NCI-H2029 (cell line): ENCODE measurements around the gene TMEM132D.

ENCODE experiments used
- DNase-seq: peaks from one replicate; lab custom pipeline; 2025; lab: John Stamatoyannopoulos, UW

The TMEM132D gene

DNA sequence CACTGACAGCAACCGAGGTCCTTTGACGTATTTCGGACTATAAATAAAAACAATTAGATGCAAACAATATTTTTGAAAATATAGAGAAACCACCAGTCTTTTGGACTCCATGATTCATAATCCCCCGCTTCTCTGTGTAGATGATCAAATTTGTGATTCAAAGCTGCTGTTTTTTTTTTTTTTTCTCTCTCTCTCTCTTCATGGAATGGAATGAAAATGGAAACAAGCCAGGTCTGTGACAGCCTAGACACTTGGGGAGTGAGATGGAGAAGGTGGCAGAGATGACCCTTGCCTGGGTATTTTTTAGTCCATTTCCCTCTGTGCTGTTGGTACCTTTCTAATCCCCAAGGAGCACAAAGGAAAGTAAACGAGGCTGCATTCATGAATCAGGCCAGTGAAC lies 802.0 kb downstream of the TMEM132D start:
- no peak for DNase-seq

DNA sequence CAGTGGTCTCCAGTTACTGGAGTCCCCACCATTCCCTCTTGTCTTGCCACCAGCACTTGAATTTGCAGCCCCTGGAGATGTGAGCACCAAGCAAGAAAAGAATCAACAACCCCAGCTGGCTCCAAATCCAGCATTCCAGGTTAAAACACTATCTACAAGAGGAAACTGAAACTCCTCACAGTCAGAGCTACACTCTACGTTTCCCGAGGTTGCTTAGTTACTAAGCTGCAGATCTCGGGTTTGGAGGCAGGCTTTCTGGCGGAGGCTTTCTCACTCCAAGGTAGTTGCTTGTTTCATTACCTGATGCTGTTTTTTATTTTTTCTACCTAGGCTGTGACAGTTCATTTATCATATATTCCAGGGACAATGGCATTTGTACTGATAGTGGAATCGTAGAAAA lies 802.4 kb downstream of the TMEM132D start:
- DNase-seq = no peak

DNA sequence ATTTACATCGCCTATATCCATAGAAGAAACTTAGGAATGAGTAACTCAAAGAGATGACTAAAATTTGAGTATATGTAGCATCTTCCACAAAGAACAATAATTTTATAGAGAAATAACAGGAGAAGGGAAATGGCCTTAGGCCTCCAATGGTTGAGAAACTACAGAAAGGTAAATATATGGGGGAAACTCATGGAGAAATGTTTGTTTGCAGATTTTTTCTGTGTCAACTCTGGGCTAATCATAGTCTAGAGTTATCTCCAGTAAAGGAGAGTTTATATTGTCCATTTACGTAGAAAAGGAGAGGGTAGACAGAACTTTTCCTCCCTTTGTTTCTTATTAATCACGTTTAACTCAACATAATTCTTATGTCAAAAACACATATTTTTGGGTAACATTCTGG lies 806.4 kb downstream of the TMEM132D start:
- DNase-seq = no peak

DNA sequence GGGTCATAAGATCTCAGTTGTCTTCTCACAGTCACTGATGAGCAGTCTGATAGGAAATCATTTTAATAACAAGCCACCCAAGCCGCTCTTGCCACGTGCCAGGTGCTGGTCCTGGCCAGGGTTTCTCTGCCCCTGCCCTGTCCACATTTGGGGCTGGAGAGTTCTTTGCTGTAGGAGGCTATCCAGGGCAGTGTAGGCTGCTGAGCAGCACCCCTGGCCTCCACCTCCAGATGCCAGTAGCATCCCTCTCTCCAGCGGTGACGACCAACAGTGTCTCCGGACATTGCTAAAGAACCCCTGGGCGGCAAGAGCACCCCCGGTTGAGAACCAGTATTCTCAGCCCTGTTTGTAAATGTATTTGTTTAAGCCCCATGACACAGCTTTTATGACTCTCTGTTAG lies 806.9 kb downstream of the TMEM132D start:
- no peak for DNase-seq

DNA sequence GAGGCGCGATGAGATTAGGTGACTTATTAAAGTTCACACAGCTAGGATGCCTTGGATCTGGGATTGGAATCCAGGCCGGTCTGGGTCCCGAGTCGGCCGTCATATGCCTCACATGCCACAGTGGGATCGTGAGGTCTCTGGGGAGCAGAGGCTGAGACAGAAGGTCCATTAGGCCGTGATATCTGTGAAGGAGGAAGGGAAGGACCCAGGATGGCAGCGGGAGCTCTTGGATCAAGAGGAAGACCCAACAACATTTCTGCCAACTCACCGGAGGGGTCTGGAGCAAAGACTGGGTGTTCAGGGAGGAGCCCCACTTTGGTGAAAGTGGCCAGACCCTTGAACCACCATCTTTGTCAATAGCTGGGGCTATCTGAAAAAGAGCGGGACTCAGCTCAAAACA lies 807.6 kb downstream of the TMEM132D start:
- no peak for DNase-seq

DNA sequence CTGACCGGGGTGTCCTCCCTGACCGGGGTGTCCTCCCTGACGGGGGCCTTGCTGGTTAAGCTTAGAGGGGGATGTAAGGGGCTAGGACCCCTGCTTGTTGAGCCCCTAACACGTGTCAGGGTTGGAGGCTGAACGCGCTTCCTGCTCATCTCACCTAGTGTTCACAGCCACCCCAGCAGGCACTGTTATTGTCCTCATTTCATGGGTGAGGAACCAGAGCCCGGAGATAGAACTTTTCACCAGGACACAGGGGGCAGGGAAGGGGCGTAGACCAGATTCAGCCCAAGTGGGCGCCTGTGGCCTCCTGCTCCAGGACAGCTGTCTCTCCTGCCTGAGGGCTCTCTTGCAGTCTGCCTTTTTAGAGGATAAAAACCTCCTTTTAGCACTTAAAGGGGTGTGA lies 814.2 kb downstream of the TMEM132D start:
- no peak for DNase-seq

DNA sequence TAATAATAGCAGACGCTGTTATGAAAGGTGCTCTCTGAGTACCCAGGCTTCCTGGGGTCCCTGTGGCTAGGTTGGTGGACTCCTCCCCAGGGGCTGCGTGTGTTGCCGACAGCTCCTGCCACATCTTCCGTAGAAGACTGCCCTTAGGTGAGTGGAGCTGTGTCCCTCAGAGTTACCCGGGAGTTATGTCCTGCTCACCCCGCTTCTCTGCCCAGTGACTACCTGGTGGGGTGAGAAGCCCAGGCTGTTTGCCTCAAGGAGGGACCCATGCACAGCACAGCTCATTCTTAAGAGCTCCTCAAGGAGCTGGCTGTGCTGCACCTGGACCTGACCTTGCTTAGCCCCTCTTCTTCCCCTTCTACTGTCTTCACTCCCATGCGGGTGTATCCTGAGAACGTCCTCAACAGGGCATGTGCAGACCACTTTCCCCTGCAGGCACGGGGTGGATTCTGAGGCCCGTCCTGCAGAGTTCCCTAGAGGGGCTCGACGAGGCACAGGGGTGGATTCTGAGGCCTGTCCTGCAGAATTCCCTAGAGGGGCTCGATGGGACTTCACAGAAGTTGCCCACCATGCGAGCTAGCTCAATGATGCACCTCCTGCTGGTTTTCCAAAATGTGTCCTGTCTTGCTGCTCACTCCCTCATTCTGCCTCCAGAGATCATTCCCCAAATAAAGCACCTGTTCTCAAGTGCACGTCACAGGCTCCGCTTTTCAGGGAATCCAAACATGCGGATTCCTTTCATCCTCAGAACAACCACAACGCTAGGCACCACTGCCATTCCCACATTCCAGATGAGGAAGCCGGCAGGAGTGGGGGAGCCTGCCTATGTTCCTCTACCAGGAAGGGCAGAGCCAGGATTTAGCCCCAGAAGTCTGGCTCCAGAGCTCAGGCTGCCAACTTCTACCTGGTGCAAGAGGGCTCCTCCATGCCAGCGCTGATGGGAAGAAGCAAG lies 818.7 kb downstream of the TMEM132D start:
- DNase-seq = no peak

DNA sequence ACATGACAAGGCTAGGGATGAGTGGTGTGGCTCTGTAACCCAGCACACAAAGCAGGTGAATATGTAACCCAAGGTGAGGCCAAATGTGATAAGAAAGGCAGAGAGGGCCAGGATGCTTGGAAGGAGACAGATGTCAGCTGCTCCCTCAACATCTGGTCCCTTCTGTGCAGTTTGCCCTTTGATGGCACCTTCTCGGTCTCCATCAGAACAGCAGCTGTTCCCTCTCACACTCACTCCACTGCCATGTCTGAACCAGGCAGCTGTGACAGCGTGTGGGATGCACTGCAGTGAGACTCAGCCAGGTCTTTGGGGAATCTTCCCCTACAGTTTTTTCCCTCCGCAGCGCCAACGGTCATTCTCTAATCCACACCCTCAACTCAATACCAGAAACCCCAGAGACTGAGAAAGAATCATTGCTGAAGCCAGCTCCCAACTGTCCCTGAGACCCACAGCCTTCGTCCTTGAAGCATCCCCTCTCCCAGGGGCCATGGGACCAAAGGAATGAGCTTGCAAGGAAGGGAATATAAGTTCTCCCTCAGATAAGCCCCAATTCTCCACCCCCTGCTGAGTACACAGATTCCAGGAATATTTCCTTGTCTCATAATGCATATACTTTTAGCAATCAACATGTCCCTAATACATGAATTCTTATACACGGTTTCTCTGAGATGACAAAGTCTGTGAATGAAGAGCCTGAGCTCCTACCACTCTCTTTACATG lies 820.5 kb downstream of the TMEM132D start:
- no peak for DNase-seq

DNA sequence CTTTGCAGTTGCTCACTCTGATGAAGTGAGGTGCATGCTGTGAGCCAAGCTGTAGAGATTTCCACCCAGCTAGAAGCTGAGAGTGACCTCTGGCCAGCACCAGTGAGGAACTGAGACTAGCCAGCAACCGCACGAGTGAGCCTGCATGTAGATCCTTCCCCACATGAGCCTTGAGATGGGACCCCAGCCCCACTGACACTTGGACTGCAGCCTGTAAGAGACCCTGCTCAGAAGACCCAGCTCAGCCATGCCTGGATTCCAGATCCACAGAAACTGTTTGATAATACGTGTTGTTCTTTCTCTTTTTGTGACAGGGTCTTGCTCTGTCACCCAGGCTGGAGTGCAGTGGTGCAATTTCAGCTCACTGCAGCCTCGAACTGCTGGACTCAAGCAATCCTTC lies 821.4 kb downstream of the TMEM132D start:
- DNase-seq = no peak

DNA sequence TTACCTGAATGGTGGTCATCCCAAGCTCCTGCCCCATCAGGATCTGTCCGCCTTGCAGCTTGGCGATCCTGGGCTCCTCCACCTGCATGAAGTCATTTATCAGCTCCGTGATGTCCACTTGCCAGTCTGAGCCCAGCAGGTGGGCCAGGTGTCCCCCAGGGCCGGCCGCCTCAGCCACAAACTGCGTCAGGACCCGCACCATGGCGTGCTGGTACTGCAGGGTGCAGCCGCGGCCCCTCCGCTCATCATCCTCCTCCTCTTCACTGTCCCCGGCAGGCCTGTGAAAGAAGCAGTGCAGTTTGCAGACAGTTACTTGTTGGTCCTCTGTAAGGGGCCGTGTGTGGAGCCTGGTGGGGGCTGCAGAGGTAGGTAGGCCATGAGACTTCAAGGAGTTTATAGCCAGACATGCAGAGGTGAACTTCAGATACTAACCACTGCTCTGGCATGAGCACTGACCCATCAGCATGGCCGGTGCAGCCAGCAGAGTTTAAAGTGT lies 822.0 kb downstream of the TMEM132D start:
- no peak for DNase-seq

DNA sequence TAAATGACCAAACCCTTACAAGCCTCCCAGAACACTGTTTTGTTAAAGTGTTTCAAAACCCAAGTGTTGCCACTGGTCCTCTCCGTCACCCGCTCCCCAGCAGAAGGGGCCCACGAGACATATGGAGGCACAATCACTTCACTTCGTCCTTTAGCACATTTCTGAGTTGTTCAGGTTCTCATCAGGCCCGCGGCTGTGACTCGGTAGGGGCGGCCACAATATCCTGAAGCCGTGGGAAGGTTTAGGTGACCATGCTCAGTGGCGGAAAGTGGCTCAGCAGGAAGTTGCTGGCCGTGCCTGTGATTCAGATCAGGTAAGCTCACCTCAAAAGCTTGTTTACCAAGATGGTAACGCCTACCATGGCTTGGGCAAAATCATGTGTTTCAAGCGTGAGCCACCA lies 823.0 kb downstream of the TMEM132D start:
- DNase-seq = no peak

DNA sequence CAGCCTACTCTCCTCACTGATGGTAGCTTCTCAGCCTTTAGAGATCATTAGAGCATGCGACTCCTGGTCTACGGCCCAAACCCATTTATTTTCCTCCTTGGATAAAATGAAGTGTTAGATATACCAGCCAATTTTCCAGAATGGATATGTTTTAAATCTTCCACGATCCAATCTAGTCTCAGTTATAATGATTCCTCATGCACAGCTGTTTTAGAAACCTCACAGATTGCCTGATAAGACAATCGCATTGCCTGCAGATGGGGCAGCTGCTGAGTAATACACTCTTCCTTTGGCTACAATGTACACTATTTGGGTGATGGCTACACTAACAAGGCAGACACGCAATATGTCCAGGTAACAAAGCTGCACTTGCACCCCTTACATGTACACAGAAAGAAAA lies 823.4 kb downstream of the TMEM132D start:
- no peak for DNase-seq

DNA sequence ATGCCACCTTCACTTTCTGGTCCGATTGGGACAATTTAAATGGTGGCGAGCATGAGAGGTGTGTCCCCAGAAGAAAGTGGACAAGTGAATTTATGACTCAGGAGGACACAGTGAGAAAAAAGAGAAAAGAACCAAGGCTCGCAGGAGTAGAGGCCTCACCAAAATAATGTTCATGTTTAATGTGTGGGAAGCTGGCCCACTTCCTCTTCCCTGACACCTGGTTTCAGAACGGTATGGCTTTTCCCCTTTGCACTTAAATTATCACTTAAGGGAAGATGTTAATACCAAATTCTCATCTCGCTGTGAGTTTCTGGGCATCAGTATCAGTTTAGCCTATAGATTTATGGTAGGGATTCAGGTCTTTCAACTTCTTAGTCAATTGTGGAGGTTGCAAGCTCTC lies 824.1 kb downstream of the TMEM132D start:
- DNase-seq = no peak

DNA sequence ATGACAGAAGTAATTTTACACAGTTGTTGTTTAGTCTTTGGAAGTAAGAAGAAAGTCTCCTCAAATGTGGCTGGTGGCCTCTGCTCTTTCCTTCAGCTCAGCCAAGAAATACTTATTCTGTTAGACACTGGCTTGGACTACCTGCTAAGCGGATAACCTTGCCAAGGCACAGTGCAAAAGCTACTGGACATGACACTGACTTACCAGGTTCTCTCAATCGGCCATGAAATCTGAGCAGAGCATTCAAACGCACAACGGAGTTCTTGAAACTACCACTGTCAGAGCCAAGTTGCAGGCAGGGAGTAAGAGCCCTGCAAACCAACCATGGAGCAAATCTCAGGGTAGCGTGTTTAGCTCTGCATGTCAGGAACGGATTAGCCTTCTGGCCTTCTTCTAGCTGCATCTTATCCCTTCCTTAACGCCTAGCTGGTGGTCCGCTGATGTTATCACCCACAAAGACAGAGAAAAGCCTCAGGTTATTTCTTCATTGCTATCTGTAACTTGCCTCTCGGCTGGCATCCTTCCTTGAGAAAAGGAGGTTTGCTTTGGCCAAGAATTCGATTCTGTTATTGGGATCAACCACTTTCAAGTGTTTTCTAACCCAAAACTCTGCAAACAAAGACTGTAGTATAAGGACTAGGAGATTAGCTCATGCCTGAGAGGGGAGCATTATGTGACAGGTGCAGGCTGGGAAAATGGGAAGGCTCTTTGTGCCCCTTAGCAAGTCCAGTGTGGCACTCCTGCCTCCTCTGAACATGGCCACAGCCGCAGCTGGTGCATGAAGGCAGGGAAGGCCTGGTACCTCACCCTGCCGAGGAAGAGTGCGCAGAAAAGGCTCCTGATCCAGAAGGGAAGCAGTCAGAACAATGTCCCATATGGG lies 827.1 kb downstream of the TMEM132D start:
- DNase-seq = no peak

DNA sequence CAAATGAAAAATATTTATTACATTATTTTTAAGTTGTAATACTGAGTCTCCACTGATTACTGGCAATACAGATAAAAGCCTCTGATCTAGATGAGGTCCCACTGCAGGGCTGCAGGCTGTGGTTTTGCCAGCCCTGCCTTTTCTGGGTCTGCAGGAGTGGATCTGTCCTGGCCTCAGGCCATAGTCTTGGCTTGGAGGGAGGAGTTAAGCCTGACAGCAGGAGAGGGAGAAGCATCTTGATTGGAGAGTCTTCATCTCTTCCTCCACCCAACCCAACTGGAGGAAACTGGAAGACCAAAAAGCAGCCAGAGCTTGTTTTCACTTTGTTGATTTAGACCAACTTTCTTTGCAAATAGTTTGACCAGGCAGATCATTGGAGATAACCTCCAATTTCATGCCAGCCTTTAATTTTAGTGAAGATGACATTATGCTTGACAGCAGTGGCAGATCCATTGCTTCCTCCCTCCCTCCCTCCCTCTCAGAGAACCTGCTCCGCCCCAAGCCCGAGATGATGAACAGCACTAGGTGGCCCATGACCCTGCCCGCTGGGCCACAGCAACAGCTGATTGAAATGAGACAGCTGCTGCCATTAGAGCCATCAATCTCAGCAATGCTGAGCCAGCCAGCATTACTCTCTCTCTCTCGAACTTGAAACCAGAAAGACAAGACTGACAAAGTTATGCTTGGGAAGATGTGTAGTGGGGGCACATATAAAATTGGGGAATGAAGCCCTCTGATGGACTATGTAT lies 828.2 kb downstream of the TMEM132D start:
- peak; percentile 70 for DNase-seq

DNA sequence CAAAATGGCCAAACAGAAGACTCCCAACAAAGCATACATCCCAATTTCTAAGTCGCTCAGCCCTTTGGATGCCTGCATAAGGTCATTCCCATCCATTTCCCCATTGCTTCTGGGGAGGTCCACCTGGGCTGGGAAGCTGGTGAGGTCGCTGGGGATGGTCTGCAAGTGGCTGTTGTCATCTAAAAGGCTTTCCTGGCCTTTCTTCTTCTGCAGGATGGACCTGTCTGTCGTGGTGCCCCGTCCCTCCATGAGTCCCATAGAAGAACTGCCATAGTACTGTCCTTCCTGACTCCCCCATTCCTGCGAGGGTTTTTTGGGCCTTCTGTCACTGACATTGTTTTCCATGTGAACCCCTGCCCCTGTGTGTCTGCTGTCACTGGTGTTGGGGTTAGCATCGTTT lies 829.4 kb downstream of the TMEM132D start:
- no peak for DNase-seq

DNA sequence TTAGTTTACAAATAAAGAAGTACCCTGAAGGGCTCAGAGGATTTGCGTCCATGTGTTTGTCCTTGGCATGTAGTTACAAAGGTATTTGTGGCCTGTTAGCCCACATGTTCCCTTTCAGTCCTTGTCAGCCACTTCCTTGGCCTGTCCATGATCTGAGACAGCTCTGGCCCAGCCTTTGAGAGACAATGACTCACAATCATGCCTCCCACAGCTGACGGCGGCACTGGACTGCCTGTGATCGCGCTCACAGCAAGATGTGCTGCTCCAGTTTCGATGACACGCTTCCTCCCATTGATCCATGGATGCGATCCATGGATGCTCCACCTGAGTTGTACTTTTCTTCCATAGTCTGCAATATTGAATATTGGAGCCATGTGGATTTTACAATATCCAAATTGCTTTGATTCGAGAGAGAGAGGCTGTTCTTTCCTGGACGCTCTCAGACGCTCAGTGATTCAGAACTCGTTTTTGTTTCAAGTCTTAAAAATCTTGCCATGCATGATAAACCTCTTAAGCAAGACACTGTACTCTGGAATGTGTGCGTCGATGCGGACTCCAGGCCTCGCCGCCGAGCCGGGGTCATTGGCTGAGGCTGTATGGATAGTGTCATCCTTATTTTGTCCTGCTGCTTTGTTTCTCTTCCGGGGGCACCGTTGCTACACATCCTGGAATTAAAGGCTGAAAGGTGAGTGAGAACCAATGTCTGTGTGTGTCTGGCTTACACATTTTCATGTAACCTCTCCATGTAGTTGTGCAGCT lies 830.5 kb downstream of the TMEM132D start:
- no peak for DNase-seq

DNA sequence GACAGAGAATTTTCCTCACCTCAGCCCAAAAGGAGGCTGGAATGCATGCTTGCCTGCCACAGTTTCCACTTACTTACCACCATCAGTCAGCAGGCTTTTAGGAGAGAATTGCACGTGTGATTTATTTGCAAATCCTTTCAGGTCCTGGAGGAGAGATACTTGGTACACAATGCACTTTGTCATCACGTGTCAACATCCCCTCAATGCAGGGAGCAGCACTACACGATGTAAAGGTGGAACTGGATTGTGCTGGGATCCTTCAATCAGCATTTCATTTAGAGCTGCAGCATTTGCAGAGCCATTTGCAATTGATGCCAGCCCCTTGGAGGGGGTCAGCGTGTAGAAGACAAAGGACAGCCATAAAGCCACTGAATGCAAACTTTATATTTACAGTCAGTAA lies 832.5 kb downstream of the TMEM132D start:
- peak; percentile 58 for DNase-seq

DNA sequence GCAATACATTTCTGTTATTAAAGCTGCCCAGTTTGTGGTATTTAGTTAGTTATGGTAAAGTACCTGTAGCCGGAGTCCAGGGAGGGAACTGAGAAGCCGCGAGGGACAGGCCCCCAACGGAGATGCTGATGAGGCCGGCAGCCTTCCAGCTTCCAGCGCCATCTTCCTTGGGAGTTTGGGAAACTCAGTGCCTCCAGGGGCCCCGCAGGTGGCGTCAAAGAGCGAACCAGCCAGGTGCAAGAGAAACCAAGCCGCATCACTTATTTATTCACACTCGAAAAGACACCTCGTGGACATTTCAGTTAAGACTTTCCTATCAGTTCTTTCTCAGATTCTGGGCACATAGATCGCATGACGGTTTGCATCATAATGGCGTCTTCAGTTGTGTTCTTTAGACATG lies 833.9 kb downstream of the TMEM132D start:
- no peak for DNase-seq

DNA sequence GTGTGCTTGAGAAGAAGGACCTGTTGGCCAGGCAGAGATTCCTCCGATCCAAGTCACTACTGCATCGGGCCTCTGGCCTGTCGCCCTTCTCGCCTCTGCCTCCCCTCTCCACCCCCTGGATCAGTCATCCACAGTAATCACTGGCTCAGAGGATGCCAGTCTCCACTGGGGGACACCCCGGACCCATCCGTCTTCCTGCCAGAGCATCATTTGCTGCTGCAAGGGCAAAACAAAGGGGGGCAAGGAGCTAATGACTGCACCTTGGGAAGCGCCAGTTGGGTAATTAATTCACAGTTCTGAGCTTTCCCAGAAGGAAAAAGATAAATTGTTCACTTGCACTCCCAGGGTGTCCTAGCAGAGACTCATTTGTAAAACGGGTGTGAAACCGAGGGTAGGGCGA lies 835.1 kb downstream of the TMEM132D start:
- no peak for DNase-seq

DNA sequence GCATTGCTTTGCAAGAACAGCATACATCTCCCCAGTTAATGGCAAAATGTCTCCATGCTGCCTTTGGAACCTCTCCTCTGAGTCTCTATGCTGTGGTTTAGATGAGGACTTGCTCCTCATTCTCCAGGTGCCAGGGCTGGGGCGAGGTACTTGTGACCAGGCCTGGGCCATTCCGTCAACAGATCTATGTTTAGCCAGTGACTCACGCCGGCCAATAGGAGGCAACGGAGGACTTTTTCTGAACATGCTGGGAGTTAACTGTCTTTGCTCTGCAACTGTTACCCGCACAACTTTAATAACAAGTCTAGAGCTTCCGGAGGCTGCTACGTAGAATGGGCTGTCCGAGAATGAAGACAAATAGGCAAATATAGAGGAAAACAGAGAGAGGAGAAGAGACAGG lies 836.3 kb downstream of the TMEM132D start:
- DNase-seq = no peak
